ENCODE measurements around the gene SCD5.

The SCD5 gene

GRCh38 chr4:82739287-82740190 lies 59.1 kb downstream of the SCD5 start:
- H2AFZ ChIP-seq (ENCODE audit: low read length): no peak overlapping the region
- no peaks in the 10 kb centered on the region for H3K9me2 ChIP-seq (ENCODE audit: low read depth, low read length)

DNA sequence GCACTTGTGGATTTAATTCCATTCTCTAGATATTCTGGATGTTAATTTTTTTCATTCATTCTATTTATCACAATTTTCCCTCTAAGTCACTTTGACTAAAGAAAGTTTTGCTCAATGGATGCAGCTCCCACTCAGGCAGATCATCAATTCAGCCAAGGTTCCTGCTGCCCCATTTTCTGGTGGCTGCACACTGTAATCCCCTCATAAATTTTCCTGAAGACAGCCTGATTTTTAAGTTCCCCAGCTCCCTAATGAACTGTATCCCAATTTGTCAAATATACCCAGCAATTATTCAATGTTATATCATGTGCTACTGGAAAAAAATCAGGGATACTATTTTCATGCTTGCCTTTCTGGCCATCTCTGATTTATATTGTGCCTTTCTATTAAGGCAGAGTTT lies 61.2 kb downstream of the SCD5 start:
- no peak for TF ChIP-seq EZH2 (IDR thresholded peaks at IDR 0.05; ENCODE audit: borderline replicate concordance, low read length)
- TF ChIP-seq, protein P1, sequence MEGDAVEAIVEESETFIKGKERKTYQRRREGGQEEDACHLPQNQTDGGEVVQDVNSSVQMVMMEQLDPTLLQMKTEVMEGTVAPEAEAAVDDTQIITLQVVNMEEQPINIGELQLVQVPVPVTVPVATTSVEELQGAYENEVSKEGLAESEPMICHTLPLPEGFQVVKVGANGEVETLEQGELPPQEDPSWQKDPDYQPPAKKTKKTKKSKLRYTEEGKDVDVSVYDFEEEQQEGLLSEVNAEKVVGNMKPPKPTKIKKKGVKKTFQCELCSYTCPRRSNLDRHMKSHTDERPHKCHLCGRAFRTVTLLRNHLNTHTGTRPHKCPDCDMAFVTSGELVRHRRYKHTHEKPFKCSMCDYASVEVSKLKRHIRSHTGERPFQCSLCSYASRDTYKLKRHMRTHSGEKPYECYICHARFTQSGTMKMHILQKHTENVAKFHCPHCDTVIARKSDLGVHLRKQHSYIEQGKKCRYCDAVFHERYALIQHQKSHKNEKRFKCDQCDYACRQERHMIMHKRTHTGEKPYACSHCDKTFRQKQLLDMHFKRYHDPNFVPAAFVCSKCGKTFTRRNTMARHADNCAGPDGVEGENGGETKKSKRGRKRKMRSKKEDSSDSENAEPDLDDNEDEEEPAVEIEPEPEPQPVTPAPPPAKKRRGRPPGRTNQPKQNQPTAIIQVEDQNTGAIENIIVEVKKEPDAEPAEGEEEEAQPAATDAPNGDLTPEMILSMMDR (IDR thresholded peaks at IDR 0.05; ENCODE audit: low read length): no peak
- no peaks in the 10 kb centered on the region for H3F3A ChIP-seq (ENCODE audit: insufficient read depth, low read length)
- no peaks in the 10 kb centered on the region for H3K27me3 ChIP-seq (ENCODE audit: insufficient read depth, low read length)
- no peak overlapping the region for H3K4me3 ChIP-seq (ENCODE audit: low read depth, low read length, poor library complexity, severe bottlenecking)
- H3K9ac ChIP-seq (ENCODE audit: low read length): no peak overlapping the region
- no peaks in the 10 kb centered on the region for H3K36me3 ChIP-seq (ENCODE audit: insufficient read depth, low read length)
- peaks cover 5% of the 10 kb centered on the region for H3K4me1 ChIP-seq (ENCODE audit: insufficient read depth, low read length, severe bottlenecking)
- H2AFZ ChIP-seq (ENCODE audit: low read length): no peak overlapping the region
- H4K20me1 ChIP-seq (ENCODE audit: insufficient read depth, low read length): no peaks in the 10 kb centered on the region
- H3K9me3 ChIP-seq (ENCODE audit: low read length): no peaks in the 10 kb centered on the region
- no peak overlapping the region for H3K27ac ChIP-seq (ENCODE audit: low read depth, low read length, poor library complexity, severe bottlenecking)
- no peaks in the 10 kb centered on the region for H3K79me2 ChIP-seq (ENCODE audit: insufficient read depth, low read length)
- H3K4me2 ChIP-seq (ENCODE audit: low read length): no peak overlapping the region
- no peaks in the 10 kb centered on the region for H3K9me2 ChIP-seq (ENCODE audit: low read depth, low read length)

More at GRCh38 chr4:82739287-82740190, 59.1 kb downstream of the SCD5 start:
- no peak for TF ChIP-seq EZH2 (IDR thresholded peaks at IDR 0.05; ENCODE audit: borderline replicate concordance, low read length)
- TF ChIP-seq, protein P1 (IDR thresholded peaks at IDR 0.05; ENCODE audit: low read length): peak; percentile 100
- Histone ChIP-seq H3K27ac (ENCODE audit: low read depth, low read length, poor library complexity, severe bottlenecking) (no peak overlapping the region), H3K27me3 (ENCODE audit: insufficient read depth, low read length) (no peaks in the 10 kb centered on the region), H3K79me2 (ENCODE audit: insufficient read depth, low read length) (no peaks in the 10 kb centered on the region), H3K4me2 (ENCODE audit: low read length) (no peak overlapping the region; the same call in 1 of the 2 replicates), H3K4me1 (ENCODE audit: insufficient read depth, low read length, severe bottlenecking) (peaks cover 5% of the 10 kb centered on the region), H3K36me3 (ENCODE audit: insufficient read depth, low read length) (no peaks in the 10 kb centered on the region), H3F3A (ENCODE audit: insufficient read depth, low read length) (no peaks in the 10 kb centered on the region), H3K9me3 (ENCODE audit: low read length) (no peaks in the 10 kb centered on the region), H4K20me1 (ENCODE audit: insufficient read depth, low read length) (no peaks in the 10 kb centered on the region), H3K4me3 (ENCODE audit: low read depth, low read length, poor library complexity, severe bottlenecking) (no peak overlapping the region), H3K9ac (ENCODE audit: low read length) (no peak overlapping the region)

GRCh38 chr4:82733636-82734035 lies 65.0 kb downstream of the SCD5 start:
- TF ChIP-seq EZH2 (IDR thresholded peaks at IDR 0.05; ENCODE audit: borderline replicate concordance, low read length): no peak
- TF ChIP-seq, protein P1 (IDR thresholded peaks at IDR 0.05; ENCODE audit: low read length): no peak
- Histone ChIP-seq H3K9me3 (ENCODE audit: low read length) (no peaks in the 10 kb centered on the region), H3K27me3 (ENCODE audit: insufficient read depth, low read length) (no peaks in the 10 kb centered on the region), H4K20me1 (ENCODE audit: insufficient read depth, low read length) (no peaks in the 10 kb centered on the region), H3K4me1 (ENCODE audit: insufficient read depth, low read length, severe bottlenecking) (no peaks in the 10 kb centered on the region), H3K4me2 (ENCODE audit: low read length) (no peak overlapping the region), H3K27ac (ENCODE audit: low read depth, low read length, poor library complexity, severe bottlenecking) (no peak overlapping the region), H3K79me2 (ENCODE audit: insufficient read depth, low read length) (no peaks in the 10 kb centered on the region), H2AFZ (ENCODE audit: low read length) (no peak overlapping the region), H3K9me2 (ENCODE audit: low read depth, low read length) (no peaks in the 10 kb centered on the region), H3K4me3 (ENCODE audit: low read depth, low read length, poor library complexity, severe bottlenecking) (no peak overlapping the region), H3K36me3 (ENCODE audit: insufficient read depth, low read length) (no peaks in the 10 kb centered on the region), H3F3A (ENCODE audit: insufficient read depth, low read length) (no peaks in the 10 kb centered on the region), H3K9ac (ENCODE audit: low read length) (no peak overlapping the region)
